ENCODE results near the gene TYW1B.
"Not testable (repeated sequence)": the region's sequence is repeated elsewhere in the genome, so short reads cannot be mapped to it uniquely, and the experiment has no call there.

- not testable (repeated sequence) for TF ChIP-seq CTCF, POLR2A (IDR thresholded peaks at IDR 0.05)
These were observed 277.5 kb downstream of the TYW1B start for GRCh38 chr7:72550454-72550853.

Measured in vagina (tissue), 2 donors.